NOMO-1 treated with DMSO at 0.1 percent for 48 hours (cell line): ENCODE measurements around the gene NXT1.
A peak's percentile ranks its signal among the peaks of the same experiment; 100 is the strongest.

Source experiments
- DNase-seq: peaks from one replicate; lab custom pipeline; 2025; ENCODE audit not compliant: unreplicated experiment; lab: John Stamatoyannopoulos, UW

The NXT1 gene

GRCh38 chr20:23358923-23359593 lies 8.5 kb downstream of the NXT1 start:
- DNase-seq = no peak

- DNase-seq = no peak
Measured at GRCh38 chr20:23360531-23360930, 9.9 kb downstream of the NXT1 start.

- peak; percentile 22 for DNase-seq
Measured at GRCh38 chr20:23361119-23361475, 10.5 kb downstream of the NXT1 start.

GRCh38 chr20:23361476-23362391 lies 11.1 kb downstream of the NXT1 start, which contains the start of gene GZF1:
Gene GZF1, plus strand, starts transcription at chr20:23362182. Its CDS starts 2,202 bp downstream, at chr20:23364384.
- DNase-seq = peak; percentile 97

- DNase-seq = peak; percentile 72
Measured at GRCh38 chr20:23362392-23363256, 12.0 kb downstream of the NXT1 start.

- DNase-seq = no peak
Measured at GRCh38 chr20:23363257-23363649, 12.7 kb downstream of the NXT1 start.

- no peak for DNase-seq
Measured at GRCh38 chr20:23365390-23366165, 15.0 kb downstream of the NXT1 start.

- DNase-seq = peak; percentile 59
Measured at GRCh38 chr20:23366384-23366783, 15.8 kb downstream of the NXT1 start.

GRCh38 chr20:23367770-23368169 lies 17.2 kb downstream of the NXT1 start:
- no peak for DNase-seq

- no peak for DNase-seq
Measured at GRCh38 chr20:23368316-23369071, 17.9 kb downstream of the NXT1 start.

- DNase-seq = no peak
Measured at GRCh38 chr20:23369072-23369823, 18.7 kb downstream of the NXT1 start.

GRCh38 chr20:23370274-23370673 lies 19.7 kb downstream of the NXT1 start:
- no peak for DNase-seq

GRCh38 chr20:23370873-23371272 lies 20.3 kb downstream of the NXT1 start:
- no peak for DNase-seq

- peak; percentile 15 for DNase-seq
Measured at GRCh38 chr20:23371496-23371895, 20.9 kb downstream of the NXT1 start.

GRCh38 chr20:23374441-23374840 lies 23.9 kb downstream of the NXT1 start:
- no peak for DNase-seq

GRCh38 chr20:23375827-23376226 lies 25.2 kb downstream of the NXT1 start:
- no peak for DNase-seq

- DNase-seq = no peak
Measured at GRCh38 chr20:23379772-23380171, 29.2 kb downstream of the NXT1 start.

GRCh38 chr20:23381876-23382275 lies 31.3 kb downstream of the NXT1 start:
- DNase-seq = no peak
